H9 (cell line): ENCODE data around the gene RASL10A. TPM values are rescaled to one million over a fixed set of nuclear protein-coding genes. Genes with fewer than 3 reads are reported as not detected.
A peak's percentile ranks its signal among the peaks of the same experiment; 100 is the strongest.

Source experiments
- DNase-seq: peaks from one replicate; pipeline ENCODE4 v3.0.0-alpha.2; 2017
- H2AFZ ChIP-seq: one replicate; pipeline ENCODE4 v1.6.1; 2013; ENCODE audit warnings: mild to moderate bottlenecking, low read length, control low read depth, moderate library complexity
- H2AK5ac ChIP-seq: 2 replicates; pipeline ENCODE4 v1.6.1; 2013; ENCODE audit warnings: low read length, control low read depth, mixed read lengths; ENCODE audit not compliant: insufficient read length
- H2BK120ac ChIP-seq: one replicate; pipeline ENCODE4 v1.6.1; 2013; ENCODE audit warnings: low read depth, mild to moderate bottlenecking, low read length, control low read depth, inconsistent platforms; ENCODE audit not compliant: poor library complexity, severe bottlenecking
- H2BK12ac ChIP-seq: 2 replicates; pipeline ENCODE4 v1.6.1; 2013; ENCODE audit warnings: low read length, control low read depth, mixed read lengths, low read depth; ENCODE audit not compliant: insufficient read length
- H2BK15ac ChIP-seq: 2 replicates; pipeline ENCODE4 v1.6.1; 2013; ENCODE audit warnings: low read depth, low read length, control low read depth
- H2BK20ac ChIP-seq: one replicate; pipeline ENCODE4 v1.6.1; 2013; ENCODE audit warnings: low read depth, mild to moderate bottlenecking, low read length, control low read depth, inconsistent platforms; ENCODE audit not compliant: poor library complexity, severe bottlenecking
- H2BK5ac ChIP-seq: 2 replicates; pipeline ENCODE4 v1.6.1; 2013; ENCODE audit warnings: low read length, control low read depth, mixed read lengths; ENCODE audit not compliant: insufficient read length
- H3K14ac ChIP-seq: 2 replicates; pipeline ENCODE4 v1.6.1; 2013; ENCODE audit warnings: low read length, control low read depth; ENCODE audit not compliant: insufficient read depth
- H3K18ac ChIP-seq: 2 replicates; pipeline ENCODE4 v1.6.1; 2013; ENCODE audit warnings: low read depth, mild to moderate bottlenecking, mixed read lengths, low read length, control low read depth; ENCODE audit not compliant: insufficient read length
- H3K23ac ChIP-seq: 2 replicates; pipeline ENCODE4 v1.6.1; 2013; ENCODE audit warnings: low read length, control low read depth, mixed read lengths, low read depth; ENCODE audit not compliant: insufficient read length
- H3K23me2 ChIP-seq: 2 replicates; pipeline ENCODE4 v1.6.1; 2013; ENCODE audit warnings: low read depth, mild to moderate bottlenecking, mixed read lengths, low read length, control low read depth; ENCODE audit not compliant: insufficient read length, poor library complexity, severe bottlenecking
- H3K27ac ChIP-seq: 2 replicates; pipeline ENCODE4 v1.5.1; 2013; ENCODE audit warnings: low read length, control low read depth, mixed read lengths, low read depth; ENCODE audit not compliant: insufficient read length
- H3K27me3 ChIP-seq: 2 replicates; pipeline ENCODE4 v1.6.1; 2013; ENCODE audit warnings: low read length, control low read depth, inconsistent platforms; ENCODE audit not compliant: insufficient read depth
- H3K4ac ChIP-seq: 2 replicates; pipeline ENCODE4 v1.6.1; 2013; ENCODE audit warnings: low read depth, mild to moderate bottlenecking, control low read depth, inconsistent platforms, low read length, moderate library complexity
- H3K4me1 ChIP-seq: 2 replicates; pipeline ENCODE4 v1.6.1; 2013; ENCODE audit warnings: low read length, control low read depth, inconsistent platforms; ENCODE audit not compliant: insufficient read depth
- H3K4me2 ChIP-seq: 2 replicates; pipeline ENCODE4 v1.6.1; 2013; ENCODE audit warnings: low read length, control low read depth, mixed read lengths; ENCODE audit not compliant: insufficient read length, insufficient read depth
- H3K56ac ChIP-seq: 2 replicates; pipeline ENCODE4 v1.6.1; 2013; ENCODE audit warnings: low read depth, mild to moderate bottlenecking, mixed read lengths, low read length, control low read depth; ENCODE audit not compliant: insufficient read length
- H3K79me1 ChIP-seq: 2 replicates; pipeline ENCODE4 v1.6.1; 2013; ENCODE audit warnings: low read depth, mild to moderate bottlenecking, moderate library complexity, low read length, control low read depth, inconsistent platforms; ENCODE audit not compliant: insufficient read depth, poor library complexity, severe bottlenecking
- H3K79me2 ChIP-seq: 2 replicates; pipeline ENCODE4 v1.6.1; 2013; ENCODE audit warnings: low read length, control low read depth, inconsistent platforms; ENCODE audit not compliant: insufficient read depth
- H3K9ac ChIP-seq: 2 replicates; pipeline ENCODE4 v1.6.1; 2013; ENCODE audit warnings: low read length, control low read depth, mixed read lengths; ENCODE audit not compliant: insufficient read length; ENCODE audit errors: extremely low read depth
- H3K9me3 ChIP-seq: one replicate; pipeline ENCODE4 v1.6.1; 2013; ENCODE audit warnings: low read depth, low read length, inconsistent platforms; ENCODE audit not compliant: control insufficient read depth
- H3T11ph ChIP-seq: one replicate; pipeline ENCODE4 v1.6.1; 2013; ENCODE audit warnings: mild to moderate bottlenecking, low read length, control low read depth, inconsistent platforms
- H4K20me1 ChIP-seq: one replicate; pipeline ENCODE4 v1.6.1; 2013; ENCODE audit not compliant: control insufficient read depth, insufficient read length, insufficient read depth
- H4K5ac ChIP-seq: 2 replicates; pipeline ENCODE4 v1.6.1; 2013; ENCODE audit warnings: low read depth, mild to moderate bottlenecking, mixed read lengths, low read length, control low read depth; ENCODE audit not compliant: insufficient read length
- H4K8ac ChIP-seq: replicated peaks from 2 replicates; pipeline ENCODE4 v1.6.1; 2013; ENCODE audit warnings: low read length, control low read depth, mixed read lengths, low read depth; ENCODE audit not compliant: insufficient read length
- H4K91ac ChIP-seq: 2 replicates; pipeline ENCODE4 v1.6.1; 2013; ENCODE audit warnings: low read depth, mild to moderate bottlenecking, moderate library complexity, mixed read lengths, low read length, control low read depth; ENCODE audit not compliant: insufficient read length
- H3K27ac Mint-ChIP-seq, 3 experiments: 2 replicates in 2 of 3; 3 replicates in 1 of 3; pipeline ENCODE4 v1.8.0; 2020 to 2021; ENCODE audit warnings: mixed read lengths in 3 of 3, mild to moderate bottlenecking in 1 of 3, moderate library complexity in 1 of 3
- H3K27me3 Mint-ChIP-seq: 2 replicates; pipeline ENCODE4 v1.8.0; 2021; ENCODE audit warnings: low read depth, mild to moderate bottlenecking, moderate library complexity, mixed read lengths
- H3K36me3 Mint-ChIP-seq, 3 experiments: 2 replicates in 2 of 3; 3 replicates in 1 of 3; pipeline ENCODE4 v1.8.0; 2020 to 2021; ENCODE audit warnings: low read depth in 3 of 3, mixed read lengths in 3 of 3; ENCODE audit not compliant: insufficient read depth in 1 of 3
- H3K4me1 Mint-ChIP-seq, 2 experiments: 2 replicates each; pipeline ENCODE4 v1.8.0; 2020; ENCODE audit warnings: mixed read lengths in 2 of 2
- H3K4me3 Mint-ChIP-seq, 2 experiments: 2 replicates in 1 of 2; 3 replicates in 1 of 2; pipeline ENCODE4 v1.8.0; 2020 to 2021; ENCODE audit warnings: mild to moderate bottlenecking in 2 of 2, mixed read lengths in 2 of 2, moderate library complexity in 1 of 2
- H3K9me3 Mint-ChIP-seq, 2 experiments: 2 replicates in 1 of 2; 3 replicates in 1 of 2; pipeline ENCODE4 v1.8.0; 2020; ENCODE audit warnings: mild to moderate bottlenecking in 2 of 2, mixed read lengths in 2 of 2, moderate library complexity in 1 of 2
- CTCF ChIP-seq: fragments of 200-600 bp; sonication (generic); conservative IDR thresholded peaks from 3 replicates; pipeline ENCODE4 v1.8.0; 2021; ENCODE audit warnings: antibody characterized with exemption, mild to moderate bottlenecking
- WGBS: extraction: QIAGEN DNeasy Blood & Tissue Kit; methylation state at CpG from one replicate; pipeline ENCODE4 v1.1.7; 2013; ENCODE audit warnings: missing lambda C conversion rate, low lambda C conversion rate, mixed read lengths; ENCODE audit not compliant: insufficient read length; ENCODE audit errors: extremely low coverage; 5-methylcytosine and 5-hydroxymethylcytosine counted together
- total RNA-seq: library from RNA; stranded (reverse); gene quantifications from 2 replicates; pipeline ENCODE4 v1.2.1, GENCODE V29; 2021

RASL10A gene
- total RNA-seq, 1 experiment from 2014 or later: 0.90 TPM

- Histone ChIP-seq H3K9me3 (no peaks in the 10 kb centered on the region), H4K5ac (no peak overlapping the region), H2AFZ (no peak overlapping the region), H3K27ac (no peak overlapping the region), H3T11ph (no peak overlapping the region), H4K20me1 (no peaks in the 10 kb centered on the region), H3K27me3 (no peaks in the 10 kb centered on the region), H3K14ac (peak overlapping the region; percentile 49; the same call in 1 of the 2 replicates), H3K9ac (no peak overlapping the region), H2BK20ac (no peak overlapping the region), H2BK5ac (no peak overlapping the region), H3K4me2 (peak overlapping the region; percentile 52), H4K8ac (no peak overlapping the region), H3K79me1 (no peaks in the 10 kb centered on the region), H4K91ac (no peak overlapping the region), H2BK12ac (no peak overlapping the region), H3K79me2 (no peaks in the 10 kb centered on the region), H2BK15ac (no peak overlapping the region), H3K4ac (no peak overlapping the region), H3K18ac (no peak overlapping the region), H3K23ac (no peak overlapping the region), H2BK120ac (no peak overlapping the region), H3K56ac (no peak overlapping the region), H3K23me2 (peaks cover 8% of the 10 kb centered on the region), H2AK5ac (no peak overlapping the region), H3K4me1 (no peaks in the 10 kb centered on the region)
- DNase-seq: peak; percentile 80
- Mint-ChIP-seq H3K27ac (no peak overlapping the region; a peak in 1 of 7 replicates), H3K36me3 (no peaks in the 10 kb centered on the region; a peak in 1 of 7 replicates), H3K4me1 (peaks cover 15 to 32% of the 10 kb centered on the region in 2 experiments), H3K9me3 (peaks cover 0 to 3% of the 10 kb centered on the region in 2 experiments; a peak in 2 of 5 replicates), H3K4me3 (peak overlapping the region; percentile 72 to 92), H3K27me3 (peaks cover 9% of the 10 kb centered on the region)
- no CpG with 5 or more reads among the region's 83 CpGs for WGBS
- TF ChIP-seq CTCF: no peak
These were observed 8.5 kb downstream of the RASL10A start for GRCh38 chr22:29306835-29307595.
